Measurements from ENCODE around the gene RNF169. TPM values are rescaled to one million over a fixed set of nuclear protein-coding genes. Genes with fewer than 3 reads are reported as not detected.

Gene RNF169
- total and polyA plus RNA-seq, 2 of the 8 experiments (the other 6 are each of a cell fraction or from before 2014, with no cell fraction given): 3.6 to 12.5 TPM

GRCh38 chr11:74723511-74723910 lies 25.1 kb upstream of the RNF169 start:
- WGBS, 2 experiments (ENCODE audit: extremely low coverage in 1 of 2, insufficient coverage in 1 of 2, insufficient read length in 1 of 2, insufficient replicate concordance in 2 of 2, low coverage in 1 of 2, low lambda C conversion rate in 2 of 2, missing lambda C conversion rate in 1 of 2): 88% methylated on average over 5 of the region's 5 CpGs; no CpG with 5 or more reads in 1 of the 2 experiments
- Histone ChIP-seq H3K14ac (ENCODE audit: insufficient read length) (no peak overlapping the region), H4K91ac (replicated peaks; ENCODE audit: insufficient read length, low read length) (no peak overlapping the region), H3K18ac (ENCODE audit: extremely low read depth, low read length) (no peak overlapping the region), H2BK5ac (ENCODE audit: low read depth, low read length) (no peak overlapping the region), H3K36me3 (ENCODE audit: control insufficient read depth in 2 of 4, insufficient read depth in 4 of 4, low read length in 3 of 4) (no peaks in the 10 kb centered on the region), H3K27me3 (replicated peaks in 1 of 4; ENCODE audit: control insufficient read depth in 3 of 4, extremely low read depth in 1 of 4, insufficient read depth in 3 of 4, low read length in 3 of 4) (peaks cover 0 to 8% (median 3%) of the 10 kb centered on the region in 4 experiments; a peak in 3 of 7 replicates), H2AFZ (ENCODE audit: low read length) (no peak overlapping the region), H4K8ac (ENCODE audit: extremely low read depth, insufficient read depth, low read length) (no peak overlapping the region), H2BK15ac (ENCODE audit: low read length) (no peak overlapping the region), H3K79me2 (ENCODE audit: control insufficient read depth in 1 of 2, insufficient read depth in 2 of 2, low read length in 2 of 2) (no peaks in the 10 kb centered on the region), H2AK5ac (ENCODE audit: low read depth, low read length) (no peak overlapping the region), H2BK20ac (ENCODE audit: low read length) (no peak overlapping the region), H3K4me1 (replicated peaks in 1 of 4; ENCODE audit: control insufficient read depth in 3 of 4, insufficient read depth in 4 of 4, low read length in 3 of 4) (peaks cover 0 to 11% (median 2%) of the 10 kb centered on the region in 4 experiments; a peak in 5 of 7 replicates), H4K20me1 (replicated peaks in 1 of 2; ENCODE audit: control insufficient read depth in 1 of 2, insufficient read depth in 2 of 2, low read length in 2 of 2) (no peaks in the 10 kb centered on the region), H3K27ac (ENCODE audit: low read depth, low read length) (no peak overlapping the region), H3K79me1 (ENCODE audit: low read depth, low read length) (no peaks in the 10 kb centered on the region), H3K9ac (replicated peaks in 1 of 4; ENCODE audit: extremely low read depth in 1 of 4, low read depth in 3 of 4, low read length in 3 of 4) (no peak overlapping the region), H3K9me3 (ENCODE audit: insufficient read depth in 2 of 2, low read depth in 1 of 2, low read length in 1 of 2) (no peaks in the 10 kb centered on the region), H2BK120ac (replicated peaks; ENCODE audit: low read depth, low read length) (no peak overlapping the region), H3K4me3 (ENCODE audit: extremely low read depth in 1 of 4, insufficient read depth in 2 of 4, low read depth in 3 of 4, low read length in 4 of 4) (no peak overlapping the region), H2BK12ac (ENCODE audit: low read depth, low read length) (no peak overlapping the region), H3K4me2 (ENCODE audit: insufficient read depth in 1 of 2, low read depth in 2 of 2, low read length in 2 of 2) (no peak overlapping the region), H3K23ac (ENCODE audit: insufficient read length) (no peak overlapping the region), H3K4ac (replicated peaks; ENCODE audit: insufficient read length, low read depth, low read length) (no peak overlapping the region), H3K56ac (replicated peaks; ENCODE audit: insufficient read length, low read depth, low read length) (no peak overlapping the region), H4K5ac (ENCODE audit: insufficient read length, low read depth, low read length) (no peak overlapping the region), H3K23me2 (ENCODE audit: low read depth, low read length) (no peaks in the 10 kb centered on the region; the same call in 1 of the 2 replicates)
- FAIRE-seq: no peak
- ChIA-PET CTCF (ENCODE audit: partially characterized antibody) (interaction anchor here (8.0 to 12.8 kb wide), 2 partner anchors 17 to 23 kb away, joined by 72 to 348 read pairs; no protein-coding TSS in a partner anchor), POLR2A (ENCODE audit: partially characterized antibody) (no interaction called here)
- no peak for DNase-seq (ENCODE audit: low read depth in 1 of 2, low spot score in 2 of 2)
- TF ChIP-seq NANOG (IDR thresholded peaks at IDR 0.05; ENCODE audit: insufficient read depth, low read depth, low read length, poor library complexity, severe bottlenecking) (no peak), ATF2 (IDR thresholded peaks at IDR 0.05; ENCODE audit: low read length) (no peak), TEAD4 (IDR thresholded peaks at IDR 0.05; ENCODE audit: low read depth, low read length) (no peak), BACH1 (IDR thresholded peaks at IDR 0.05; ENCODE audit: low read length) (no peak), MAFK (IDR thresholded peaks at IDR 0.05; ENCODE audit: low read depth, low read length) (no peak), NRF1 (IDR thresholded peaks at IDR 0.05; ENCODE audit: low read depth, low read length) (no peak), CHD2 (IDR thresholded peaks at IDR 0.05; ENCODE audit: low read length) (no peak), GABPA (IDR thresholded peaks at IDR 0.05; ENCODE audit: borderline replicate concordance, insufficient read depth, low read length) (no peak), CBX8 (IDR thresholded peaks at IDR 0.05; ENCODE audit: borderline replicate concordance, low read depth, low read length) (no peak), CTBP2 (IDR thresholded peaks at IDR 0.05; ENCODE audit: borderline replicate concordance, insufficient read depth, insufficient read length, low read length) (no peak), TCF12 (IDR thresholded peaks at IDR 0.05; ENCODE audit: low read depth, low read length) (no peak)

Data from H1 (cell line).